Keratinocyte (primary cell): ENCODE results near the gene CCR6.

Experiments
- CTCF ChIP-seq, 3 experiments: IDR thresholded peaks in 1 of 3; conservative IDR thresholded peaks in 1 of 3; optimal IDR thresholded peaks in 1 of 3; 2 replicates in 2 of 3; 3 replicates in 1 of 3; pipeline versions ENCODE3 to v1.5.1; 2011; ENCODE audit warnings: low read length in 3 of 3, mild to moderate bottlenecking in 3 of 3, moderate library complexity in 2 of 3, control low read depth in 1 of 3, inconsistent platforms in 1 of 3; ENCODE audit not compliant: insufficient read depth in 2 of 3; ENCODE audit errors: extremely low read depth in 1 of 3
- EZH2 ChIP-seq: IDR thresholded peaks from one replicate; pipeline ENCODE4 v1.6.1; 2012; ENCODE audit warnings: inconsistent platforms, mild to moderate bottlenecking, low read length, moderate library complexity

GRCh38 chr6:167125855-167126349, 3.0 kb downstream of the CCR6 start:
- TF ChIP-seq CTCF (optimal IDR thresholded peaks at IDR 0.05 in 1 of 3, IDR thresholded peaks at IDR 0.05 in 1 of 3, conservative IDR thresholded peaks at IDR 0.05 in 1 of 3; ENCODE audit: extremely low read depth in 1 of 3, insufficient read depth in 2 of 3, low read length in 3 of 3) (no peak), EZH2 (no peak)
